22Rv1 (cell line): ENCODE results near the gene GTF2F1.
A peak's percentile ranks its signal among the peaks of the same experiment; 100 is the strongest.

Experiments used
- CTCF ChIP-seq: fragments of 450-650 bp; IDR thresholded peaks from 2 replicates; pipeline ENCODE4 v1.5.1; 2017; ENCODE audit warnings: mild to moderate bottlenecking
- ZFX ChIP-seq: fragments of 450-650 bp; IDR thresholded peaks from 2 replicates; pipeline ENCODE4 v1.6.1; 2017; ENCODE audit warnings: antibody characterized with exemption, borderline replicate concordance

GRCh38 chr19:6373096-6373812 lies 19.7 kb downstream of the GTF2F1 start:
- TF ChIP-seq CTCF (0 out of 2 replicates have a peak, but pooled peaks have one; percentile 1), ZFX (no peak)
